KMS-11 (cell line): ENCODE data around the gene DIPK1B.
"Not testable (repeated sequence)": the region's sequence is repeated elsewhere in the genome, so short reads cannot be mapped to it uniquely, and the experiment has no call there.

ENCODE experiments used
- H2AFZ ChIP-seq: fragments of 200-600 bp; sonication (generic); 2 replicates; pipeline ENCODE4 v1.6.1; 2016; ENCODE audit warnings: antibody characterized with exemption, mixed run types, low read depth
- H3K27ac ChIP-seq: fragments of 200-600 bp; sonication (generic); 2 replicates; pipeline ENCODE4 v1.6.1; 2016; ENCODE audit warnings: mild to moderate bottlenecking, mixed run types
- H3K27me3 ChIP-seq: fragments of 200-600 bp; sonication (generic); 2 replicates; pipeline ENCODE4 v1.6.1; 2017; ENCODE audit warnings: mild to moderate bottlenecking, low read depth, mixed run types, moderate library complexity; ENCODE audit not compliant: insufficient read depth
- H3K36me3 ChIP-seq: fragments of 200-600 bp; sonication (generic); 2 replicates; pipeline ENCODE4 v1.6.1; 2017; ENCODE audit warnings: mild to moderate bottlenecking, mixed run types; ENCODE audit not compliant: insufficient read depth
- H3K4me1 ChIP-seq: fragments of 200-600 bp; sonication (generic); 2 replicates; pipeline ENCODE4 v1.6.1; 2016; ENCODE audit warnings: mild to moderate bottlenecking, low read depth, mixed run types; ENCODE audit not compliant: poor library complexity, severe bottlenecking
- H3K4me2 ChIP-seq: fragments of 200-600 bp; sonication (generic); 2 replicates; pipeline ENCODE4 v1.7.0; 2016; ENCODE audit warnings: mild to moderate bottlenecking, mixed run types
- H3K4me3 ChIP-seq: fragments of 200-600 bp; sonication (generic); IDR thresholded peaks from 2 replicates; pipeline ENCODE4 v1.6.1; 2017; ENCODE audit warnings: low read depth, low read length, mixed read lengths; ENCODE audit not compliant: insufficient read depth
- H3K79me2 ChIP-seq: fragments of 200-600 bp; sonication (generic); 2 replicates; pipeline ENCODE4 v1.6.1; 2016; ENCODE audit warnings: low read depth, mixed run types; ENCODE audit not compliant: insufficient read depth
- H3K9ac ChIP-seq: fragments of 200-600 bp; sonication (generic); 2 replicates; pipeline ENCODE4 v1.6.1; 2016; ENCODE audit warnings: mild to moderate bottlenecking, mixed run types
- H4K20me1 ChIP-seq: fragments of 200-600 bp; sonication (generic); 2 replicates; pipeline ENCODE4 v1.6.1; 2016; ENCODE audit warnings: mild to moderate bottlenecking, mixed run types; ENCODE audit not compliant: insufficient read depth
- TF ChIP-seq, protein P1 (sequence below): fragments of 200-600 bp; sonication (generic); conservative IDR thresholded peaks from 2 replicates; pipeline ENCODE4 v1.6.1; 2017; ENCODE audit warnings: low read depth, mild to moderate bottlenecking, antibody characterized with exemption, low read length, moderate library complexity, mixed read lengths

Gene DIPK1B

GRCh38 chr9:136754626-136755301 lies 42.4 kb downstream of the DIPK1B start:
- Histone ChIP-seq H3K27ac (no peak overlapping the region), H3K79me2 (no peaks in the 10 kb centered on the region), H3K4me3 (no peak overlapping the region), H4K20me1 (no peaks in the 10 kb centered on the region), H3K9ac (no peak overlapping the region), H3K4me1 (no peaks in the 10 kb centered on the region), H2AFZ (no peak overlapping the region), H3K27me3 (peaks cover 51% of the 10 kb centered on the region), H3K4me2 (no peak overlapping the region), H3K36me3 (no peaks in the 10 kb centered on the region)
- TF ChIP-seq, protein P1, sequence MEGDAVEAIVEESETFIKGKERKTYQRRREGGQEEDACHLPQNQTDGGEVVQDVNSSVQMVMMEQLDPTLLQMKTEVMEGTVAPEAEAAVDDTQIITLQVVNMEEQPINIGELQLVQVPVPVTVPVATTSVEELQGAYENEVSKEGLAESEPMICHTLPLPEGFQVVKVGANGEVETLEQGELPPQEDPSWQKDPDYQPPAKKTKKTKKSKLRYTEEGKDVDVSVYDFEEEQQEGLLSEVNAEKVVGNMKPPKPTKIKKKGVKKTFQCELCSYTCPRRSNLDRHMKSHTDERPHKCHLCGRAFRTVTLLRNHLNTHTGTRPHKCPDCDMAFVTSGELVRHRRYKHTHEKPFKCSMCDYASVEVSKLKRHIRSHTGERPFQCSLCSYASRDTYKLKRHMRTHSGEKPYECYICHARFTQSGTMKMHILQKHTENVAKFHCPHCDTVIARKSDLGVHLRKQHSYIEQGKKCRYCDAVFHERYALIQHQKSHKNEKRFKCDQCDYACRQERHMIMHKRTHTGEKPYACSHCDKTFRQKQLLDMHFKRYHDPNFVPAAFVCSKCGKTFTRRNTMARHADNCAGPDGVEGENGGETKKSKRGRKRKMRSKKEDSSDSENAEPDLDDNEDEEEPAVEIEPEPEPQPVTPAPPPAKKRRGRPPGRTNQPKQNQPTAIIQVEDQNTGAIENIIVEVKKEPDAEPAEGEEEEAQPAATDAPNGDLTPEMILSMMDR, result no peak

GRCh38 chr9:136755302-136756133 lies 43.1 kb downstream of the DIPK1B start:
- not testable (repeated sequence) for H3K4me1 ChIP-seq, H3K79me2 ChIP-seq, H3K27ac ChIP-seq, H3K36me3 ChIP-seq, H3K9ac ChIP-seq, H2AFZ ChIP-seq, H3K4me3 ChIP-seq, H3K4me2 ChIP-seq, H4K20me1 ChIP-seq
- H3K27me3 ChIP-seq, result peaks cover 50% of the 10 kb centered on the region

DNA sequence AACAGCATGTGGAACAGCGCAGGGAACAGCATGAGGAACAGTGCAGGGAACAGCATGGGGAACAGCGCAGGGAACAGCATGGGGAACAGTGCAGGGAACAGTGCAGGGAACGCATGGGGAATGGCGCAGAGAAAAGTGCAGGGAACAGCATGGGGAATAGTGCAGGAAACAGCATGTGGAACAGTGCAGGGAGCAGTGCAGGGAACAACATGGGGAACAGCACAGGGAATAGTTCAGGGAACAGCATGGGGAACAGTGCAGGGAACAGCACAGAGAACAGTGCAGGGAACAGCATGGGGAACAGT lies 43.7 kb downstream of the DIPK1B start:
- H3K4me3 ChIP-seq, result no peak overlapping the region
- H3K27me3 ChIP-seq, result peaks cover 48% of the 10 kb centered on the region
- H3K4me2 ChIP-seq, result no peak overlapping the region
- H3K27ac ChIP-seq, result no peak overlapping the region
- H3K36me3 ChIP-seq, result no peaks in the 10 kb centered on the region
- H2AFZ ChIP-seq, result no peak overlapping the region
- no peaks in the 10 kb centered on the region for H3K79me2 ChIP-seq
- no peaks in the 10 kb centered on the region for H4K20me1 ChIP-seq
- no peak overlapping the region for H3K9ac ChIP-seq
- peaks cover 6% of the 10 kb centered on the region for H3K4me1 ChIP-seq
- TF ChIP-seq, protein P1, result no peak

GRCh38 chr9:136756836-136757235 lies 44.5 kb downstream of the DIPK1B start:
- Histone ChIP-seq H3K36me3 (no peaks in the 10 kb centered on the region), H3K4me1 (peaks cover 9% of the 10 kb centered on the region), H4K20me1 (no peaks in the 10 kb centered on the region), H2AFZ (no peak overlapping the region), H3K4me2 (no peak overlapping the region), H3K27me3 (peaks cover 41% of the 10 kb centered on the region), H3K27ac (no peak overlapping the region), H3K4me3 (no peak overlapping the region), H3K79me2 (no peaks in the 10 kb centered on the region), H3K9ac (no peak overlapping the region)
- TF ChIP-seq, protein P1, result no peak

DNA sequence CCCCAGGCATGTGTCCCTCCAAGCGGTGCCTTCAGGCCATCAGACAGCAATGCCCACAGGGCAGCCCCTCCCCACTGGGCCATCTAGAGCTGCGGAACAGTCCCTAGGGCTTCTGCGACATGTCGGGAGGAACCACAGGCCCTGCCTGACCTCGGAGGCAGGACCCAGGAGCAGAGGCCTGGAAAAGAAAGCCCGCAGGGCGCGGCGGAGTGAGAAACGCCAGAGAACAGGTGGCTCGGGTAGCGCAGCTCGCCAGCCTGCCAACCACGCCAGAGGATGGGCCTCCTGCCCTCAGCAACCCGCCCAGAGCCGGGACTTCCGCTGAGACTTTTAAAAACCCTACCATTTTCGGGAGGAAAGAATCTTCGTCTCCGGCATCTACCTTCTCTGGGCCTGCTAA lies 45.0 kb downstream of the DIPK1B start:
- Histone ChIP-seq H3K4me1 (peaks cover 10% of the 10 kb centered on the region), H2AFZ (no peak overlapping the region), H4K20me1 (no peaks in the 10 kb centered on the region), H3K36me3 (no peaks in the 10 kb centered on the region), H3K79me2 (no peaks in the 10 kb centered on the region), H3K9ac (no peak overlapping the region), H3K27ac (no peak overlapping the region), H3K4me3 (no peak overlapping the region), H3K4me2 (no peak overlapping the region), H3K27me3 (peaks cover 37% of the 10 kb centered on the region)
- TF ChIP-seq, protein P1, result no peak
